ENCODE measurements around the gene MTG2. TPM values are rescaled to one million over a fixed set of nuclear protein-coding genes. Genes with fewer than 3 reads are reported as not detected.

The MTG2 gene
- total and polyA plus RNA-seq, 2 of the 13 experiments (the other 11 are each of a cell fraction or from before 2014, with no cell fraction given): 20.4 to 37.8 TPM

DNA sequence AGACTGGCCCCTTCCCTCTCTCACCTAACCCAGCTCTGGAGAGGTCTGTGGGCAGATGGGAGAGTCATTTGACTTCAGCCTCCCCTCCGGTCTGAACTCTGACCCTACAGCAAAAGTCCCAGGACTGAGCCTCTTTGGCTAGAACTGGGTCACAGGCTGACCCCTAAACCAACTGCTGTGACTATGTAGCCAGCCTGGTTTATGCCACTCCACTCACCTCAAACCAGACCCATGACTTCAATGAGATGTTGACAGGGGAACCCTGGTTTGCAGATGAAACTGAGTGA is 54.6 kb downstream of the MTG2 start (continued):
- TF ChIP-seq KLF11 (CRISPR knock-in tag; IDR thresholded peaks at IDR 0.05) (no peak), RBM22 (optimal IDR thresholded peaks at IDR 0.05; ENCODE audit: low read length) (no peak), RFX1 (IDR thresholded peaks at IDR 0.05) (no peak), KDM6A (CRISPR knock-in tag; IDR thresholded peaks at IDR 0.05; ENCODE audit: low read depth) (no peak), ZNF136 (CRISPR knock-in tag; IDR thresholded peaks at IDR 0.05; ENCODE audit: low read depth) (no peak), GFI1 (CRISPR knock-in tag; IDR thresholded peaks at IDR 0.05; ENCODE audit: borderline replicate concordance) (no peak), ZNF550 (CRISPR knock-in tag; IDR thresholded peaks at IDR 0.05; ENCODE audit: borderline replicate concordance) (no peak), HIVEP1 (CRISPR knock-in tag; IDR thresholded peaks at IDR 0.05) (no peak), ZNF619 (CRISPR knock-in tag; IDR thresholded peaks at IDR 0.05) (0 out of 2 replicates have a peak, but pooled peaks have one; percentile 8), ARID2 (CRISPR knock-in tag; IDR thresholded peaks at IDR 0.05; ENCODE audit: borderline replicate concordance) (no peak), ZFYVE20 (CRISPR knock-in tag; IDR thresholded peaks at IDR 0.05; ENCODE audit: borderline replicate concordance, low read depth) (no peak), ZNF383 (CRISPR knock-in tag; IDR thresholded peaks at IDR 0.05; ENCODE audit: borderline replicate concordance) (no peak), ZNF230 (CRISPR knock-in tag; IDR thresholded peaks at IDR 0.05) (no peak), MIER2 (CRISPR knock-in tag; IDR thresholded peaks at IDR 0.05) (no peak), ZNF124 (CRISPR knock-in tag; IDR thresholded peaks at IDR 0.05) (no peak), ZFP90 (CRISPR knock-in tag; IDR thresholded peaks at IDR 0.05; ENCODE audit: borderline replicate concordance) (no peak), PAF1 (CRISPR knock-in tag; IDR thresholded peaks at IDR 0.05) (no peak), RELA (CRISPR knock-in tag; IDR thresholded peaks at IDR 0.05) (no peak), ZNF225 (CRISPR knock-in tag; IDR thresholded peaks at IDR 0.05) (no peak)
- TF ChIP-seq, protein P1, sequence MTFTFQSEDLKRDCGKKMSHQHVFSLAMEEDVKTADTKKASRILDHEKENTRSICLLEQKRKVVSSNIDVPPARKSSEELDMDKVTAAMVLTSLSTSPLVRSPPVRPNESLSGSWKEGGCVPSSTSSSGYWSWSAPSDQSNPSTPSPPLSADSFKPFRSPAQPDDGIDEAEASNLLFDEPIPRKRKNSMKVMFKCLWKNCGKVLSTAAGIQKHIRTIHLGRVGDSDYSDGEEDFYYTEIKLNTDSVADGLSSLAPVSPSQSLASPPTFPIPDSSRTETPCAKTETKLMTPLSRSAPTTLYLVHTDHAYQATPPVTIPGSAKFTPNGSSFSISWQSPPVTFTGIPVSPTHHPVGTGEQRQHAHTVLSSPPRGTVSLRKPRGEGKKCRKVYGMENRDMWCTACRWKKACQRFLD (CRISPR knock-in tag; IDR thresholded peaks at IDR 0.05; ENCODE audit: borderline replicate concordance): peak; percentile 39; the same call in 1 of the 2 replicates
- TF ChIP-seq, protein P2, sequence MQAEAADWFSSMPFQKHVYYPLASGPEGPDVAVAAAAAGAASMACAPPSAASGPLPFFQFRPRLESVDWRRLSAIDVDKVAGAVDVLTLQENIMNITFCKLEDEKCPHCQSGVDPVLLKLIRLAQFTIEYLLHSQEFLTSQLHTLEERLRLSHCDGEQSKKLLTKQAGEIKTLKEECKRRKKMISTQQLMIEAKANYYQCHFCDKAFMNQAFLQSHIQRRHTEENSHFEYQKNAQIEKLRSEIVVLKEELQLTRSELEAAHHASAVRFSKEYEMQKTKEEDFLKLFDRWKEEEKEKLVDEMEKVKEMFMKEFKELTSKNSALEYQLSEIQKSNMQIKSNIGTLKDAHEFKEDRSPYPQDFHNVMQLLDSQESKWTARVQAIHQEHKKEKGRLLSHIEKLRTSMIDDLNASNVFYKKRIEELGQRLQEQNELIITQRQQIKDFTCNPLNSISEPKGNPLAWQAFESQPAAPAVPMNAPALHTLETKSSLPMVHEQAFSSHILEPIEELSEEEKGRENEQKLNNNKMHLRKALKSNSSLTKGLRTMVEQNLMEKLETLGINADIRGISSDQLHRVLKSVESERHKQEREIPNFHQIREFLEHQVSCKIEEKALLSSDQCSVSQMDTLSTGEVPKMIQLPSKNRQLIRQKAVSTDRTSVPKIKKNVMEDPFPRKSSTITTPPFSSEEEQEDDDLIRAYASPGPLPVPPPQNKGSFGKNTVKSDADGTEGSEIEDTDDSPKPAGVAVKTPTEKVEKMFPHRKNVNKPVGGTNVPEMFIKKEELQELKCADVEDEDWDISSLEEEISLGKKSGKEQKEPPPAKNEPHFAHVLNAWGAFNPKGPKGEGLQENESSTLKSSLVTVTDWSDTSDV (CRISPR knock-in tag; IDR thresholded peaks at IDR 0.05): 0 out of 2 replicates have a peak, but pooled peaks have one; percentile 27
- TF ChIP-seq, protein P3, sequence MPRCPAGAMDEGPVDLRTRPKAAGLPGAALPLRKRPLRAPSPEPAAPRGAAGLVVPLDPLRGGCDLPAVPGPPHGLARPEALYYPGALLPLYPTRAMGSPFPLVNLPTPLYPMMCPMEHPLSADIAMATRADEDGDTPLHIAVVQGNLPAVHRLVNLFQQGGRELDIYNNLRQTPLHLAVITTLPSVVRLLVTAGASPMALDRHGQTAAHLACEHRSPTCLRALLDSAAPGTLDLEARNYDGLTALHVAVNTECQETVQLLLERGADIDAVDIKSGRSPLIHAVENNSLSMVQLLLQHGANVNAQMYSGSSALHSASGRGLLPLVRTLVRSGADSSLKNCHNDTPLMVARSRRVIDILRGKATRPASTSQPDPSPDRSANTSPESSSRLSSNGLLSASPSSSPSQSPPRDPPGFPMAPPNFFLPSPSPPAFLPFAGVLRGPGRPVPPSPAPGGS (CRISPR knock-in tag; IDR thresholded peaks at IDR 0.05): peak; percentile 46; the same call in 1 of the 2 replicates
- TF ChIP-seq, protein P4, sequence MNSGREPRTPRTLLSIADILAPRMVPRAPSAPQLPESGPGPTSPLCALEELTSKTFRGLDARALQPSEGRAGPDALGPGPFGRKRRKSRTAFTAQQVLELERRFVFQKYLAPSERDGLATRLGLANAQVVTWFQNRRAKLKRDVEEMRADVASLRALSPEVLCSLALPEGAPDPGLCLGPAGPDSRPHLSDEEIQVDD (CRISPR knock-in tag; IDR thresholded peaks at IDR 0.05; ENCODE audit: borderline replicate concordance): 0 out of 2 replicates have a peak, but pooled peaks have one; percentile 6
- TF ChIP-seq, protein P5, sequence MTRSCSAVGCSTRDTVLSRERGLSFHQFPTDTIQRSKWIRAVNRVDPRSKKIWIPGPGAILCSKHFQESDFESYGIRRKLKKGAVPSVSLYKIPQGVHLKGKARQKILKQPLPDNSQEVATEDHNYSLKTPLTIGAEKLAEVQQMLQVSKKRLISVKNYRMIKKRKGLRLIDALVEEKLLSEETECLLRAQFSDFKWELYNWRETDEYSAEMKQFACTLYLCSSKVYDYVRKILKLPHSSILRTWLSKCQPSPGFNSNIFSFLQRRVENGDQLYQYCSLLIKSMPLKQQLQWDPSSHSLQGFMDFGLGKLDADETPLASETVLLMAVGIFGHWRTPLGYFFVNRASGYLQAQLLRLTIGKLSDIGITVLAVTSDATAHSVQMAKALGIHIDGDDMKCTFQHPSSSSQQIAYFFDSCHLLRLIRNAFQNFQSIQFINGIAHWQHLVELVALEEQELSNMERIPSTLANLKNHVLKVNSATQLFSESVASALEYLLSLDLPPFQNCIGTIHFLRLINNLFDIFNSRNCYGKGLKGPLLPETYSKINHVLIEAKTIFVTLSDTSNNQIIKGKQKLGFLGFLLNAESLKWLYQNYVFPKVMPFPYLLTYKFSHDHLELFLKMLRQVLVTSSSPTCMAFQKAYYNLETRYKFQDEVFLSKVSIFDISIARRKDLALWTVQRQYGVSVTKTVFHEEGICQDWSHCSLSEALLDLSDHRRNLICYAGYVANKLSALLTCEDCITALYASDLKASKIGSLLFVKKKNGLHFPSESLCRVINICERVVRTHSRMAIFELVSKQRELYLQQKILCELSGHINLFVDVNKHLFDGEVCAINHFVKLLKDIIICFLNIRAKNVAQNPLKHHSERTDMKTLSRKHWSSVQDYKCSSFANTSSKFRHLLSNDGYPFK (CRISPR knock-in tag; IDR thresholded peaks at IDR 0.05; ENCODE audit: borderline replicate concordance): no peak; the same call in 1 of the 2 replicates

Data from HepG2 (cell line).